ENCODE results near the gene CHRNA4. TPM values are rescaled to one million over a fixed set of nuclear protein-coding genes. Genes with fewer than 3 reads are reported as not detected.

Gene CHRNA4
- total and polyA plus RNA-seq, 12 donors = 0.06 to 0.57 (median 0.26) TPM; not detected in 5

- WGBS, 4 donors = 66 to 77% (median 75%) methylated on average over 15 to 28 of the region's 28 CpGs
- Histone ChIP-seq H3K9me3 (replicated peaks in 1 of 3) (no peaks in the 10 kb centered on the region), H3K27me3 (peaks cover 14% of the 10 kb centered on the region), H3K36me3 (replicated peaks in 1 of 2) (no peaks in the 10 kb centered on the region), H3K4me1 (replicated peaks in 1 of 2) (no peaks in the 10 kb centered on the region), H3K4me3 (no peak overlapping the region), H3K27ac (no peak overlapping the region)
- TF ChIP-seq CTCF (IDR thresholded peaks at IDR 0.05) (no peak), POLR2A (IDR thresholded peaks at IDR 0.05) (no peak)
- DNase-seq = no peak
- intact Hi-C loops (cut with DNase I) = no loop called here
Measured at GRCh38 chr20:63371291-63371865, 10.2 kb upstream of the CHRNA4 start.

- Histone ChIP-seq H3K4me3 (no peak overlapping the region), H3K27ac (no peak overlapping the region), H3K9me3 (replicated peaks in 1 of 3) (no peaks in the 10 kb centered on the region), H3K4me1 (replicated peaks in 1 of 2) (no peaks in the 10 kb centered on the region), H3K36me3 (replicated peaks in 1 of 2) (no peaks in the 10 kb centered on the region), H3K27me3 (peaks cover 14% of the 10 kb centered on the region)
- peak in 1 of 7 donors; percentile 20 for DNase-seq
- TF ChIP-seq CTCF (IDR thresholded peaks at IDR 0.05) (no peak), POLR2A (IDR thresholded peaks at IDR 0.05) (no peak)
- WGBS, 4 donors = 13 to 19% (median 17%) methylated on average over 18 to 21 of the region's 21 CpGs
- intact Hi-C loops (cut with DNase I) = no loop called here
Measured at GRCh38 chr20:63370618-63371187, 9.6 kb upstream of the CHRNA4 start.

GRCh38 chr20:63369724-63370617 lies 8.8 kb upstream of the CHRNA4 start:
- no peaks in the 10 kb centered on the region for H3K36me3 ChIP-seq (replicated peaks in 1 of 2)
- no peak overlapping the region for H3K27ac ChIP-seq
- H3K4me1 ChIP-seq (replicated peaks in 1 of 2) = no peaks in the 10 kb centered on the region
- H3K4me3 ChIP-seq = no peak overlapping the region
- DNase-seq = no peak
- intact Hi-C loops (cut with DNase I) = no loop called here
- no peak for TF ChIP-seq CTCF (IDR thresholded peaks at IDR 0.05)
- TF ChIP-seq POLR2A (IDR thresholded peaks at IDR 0.05) = no peak
- peaks cover 14% of the 10 kb centered on the region for H3K27me3 ChIP-seq
- H3K9me3 ChIP-seq (replicated peaks in 1 of 3) = no peaks in the 10 kb centered on the region
- WGBS, 4 donors = 63 to 78% (median 76%) methylated on average over 8 to 24 of the region's 24 CpGs

- TF ChIP-seq CTCF (IDR thresholded peaks at IDR 0.05) = no peak
Measured at GRCh38 chr20:63369024-63369530, 7.9 kb upstream of the CHRNA4 start.

More at GRCh38 chr20:63369024-63369530, 7.9 kb upstream of the CHRNA4 start:
- WGBS, 4 donors = 86 to 91% (median 89%) methylated on average over 10 of the region's 10 CpGs
- Histone ChIP-seq H3K36me3 (replicated peaks in 1 of 2) (no peaks in the 10 kb centered on the region), H3K4me3 (no peak overlapping the region), H3K27me3 (peaks cover 15% of the 10 kb centered on the region), H3K27ac (no peak overlapping the region), H3K4me1 (replicated peaks in 1 of 2) (no peaks in the 10 kb centered on the region), H3K9me3 (replicated peaks in 1 of 3) (no peaks in the 10 kb centered on the region)
- DNase-seq = no peak
- intact Hi-C loops (cut with DNase I) = no loop called here
